ENCODE data around the gene ZNG1A. TPM values are rescaled to one million over a fixed set of nuclear protein-coding genes. Genes with fewer than 3 reads are reported as not detected.
"Not testable (repeated sequence)": the region's sequence is repeated elsewhere in the genome, so short reads cannot be mapped to it uniquely, and the experiment has no call there.

Gene ZNG1A
- total and polyA plus RNA-seq, 9 of the 15 experiments (the other 6 are each of a cell fraction or from before 2014, with no cell fraction given): 20.7 to 90.6 (median 41.7) TPM

DNA sequence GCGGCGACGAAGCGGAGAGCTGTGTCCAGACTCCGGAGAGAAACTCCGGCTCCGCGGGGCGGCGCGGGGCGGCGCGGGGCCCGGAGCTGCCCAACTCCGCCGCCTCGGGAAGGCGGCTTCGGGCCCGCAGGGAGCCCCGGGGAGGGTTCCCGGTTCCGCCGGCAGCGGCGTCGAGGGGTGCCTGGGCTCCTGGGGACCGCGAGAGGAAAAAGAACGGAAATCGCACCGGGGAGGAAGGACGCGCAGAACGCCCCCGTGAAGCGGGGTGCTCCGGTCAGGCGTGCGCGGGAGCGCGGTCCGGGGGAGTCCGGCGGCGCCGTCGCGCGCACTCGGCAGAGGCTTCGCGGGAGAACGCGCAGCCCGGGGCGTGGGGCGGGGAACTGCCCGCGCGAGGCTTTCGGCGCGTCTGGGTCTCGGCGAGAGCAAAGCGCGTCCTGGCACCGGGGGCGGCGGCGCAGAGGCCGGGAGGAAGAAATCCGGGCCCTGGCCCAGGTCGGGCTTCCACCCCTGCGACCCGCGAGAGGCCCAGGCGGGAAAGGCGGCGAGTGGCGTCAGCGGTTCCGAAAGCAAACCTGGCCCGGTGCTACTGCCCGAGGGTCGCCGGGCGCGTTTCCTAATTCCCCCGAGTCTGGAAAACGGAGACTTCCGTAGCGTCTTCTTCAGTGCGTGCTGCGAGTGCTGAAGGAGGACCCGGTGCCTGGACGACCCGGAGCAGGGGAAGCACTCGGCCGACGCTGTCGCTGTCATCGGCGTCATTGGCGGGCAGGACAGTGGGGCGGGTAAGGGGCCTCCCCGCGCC lies 65.2 kb downstream of the ZNG1A start:
- BruUV-seq (replicated peaks); H3K79me2 ChIP-seq (ENCODE audit: control insufficient read depth, insufficient read depth, low read length); POLR2A ChIA-PET; H3K36me3 ChIP-seq (ENCODE audit: control insufficient read depth, insufficient read depth, low read length); intact Hi-C loops (cut with micrococcal nuclease); CTCF ChIA-PET (ENCODE audit: low intra/inter-chr PET ratio); H4K20me1 ChIP-seq (replicated peaks; ENCODE audit: control insufficient read depth, insufficient read depth, low read length); H3K9me3 ChIP-seq (replicated peaks; ENCODE audit: control insufficient read depth, insufficient read depth, low read depth, low read length); H3K27ac ChIP-seq (ENCODE audit: extremely low read depth, low read depth, low read length); H3K27me3 ChIP-seq (ENCODE audit: control insufficient read depth in 2 of 2, insufficient read depth in 2 of 2, low read length in 2 of 2); FAIRE-seq; in situ Hi-C loops (cut with MboI); H3K9me1 ChIP-seq (ENCODE audit: control insufficient read depth, insufficient read depth, low read length): not testable (repeated sequence)
- Histone ChIP-seq H2AFZ (ENCODE audit: low read depth, low read length) (peak overlapping the region; percentile 66), H3K4me3 (peak overlapping the region; percentile 41), H3K9ac (ENCODE audit: insufficient read depth in 1 of 2, low read depth in 2 of 2, low read length in 2 of 2) (peak overlapping the region; percentile 14 to 79; a peak in 3 of 4 replicates), H3K4me1 (replicated peaks in 1 of 2; ENCODE audit: control insufficient read depth in 2 of 2, insufficient read depth in 2 of 2, low read length in 2 of 2) (peaks cover 0 to 19% of the 10 kb centered on the region in 2 experiments; a peak in 2 of 5 replicates), H3K4me2 (ENCODE audit: insufficient read depth, low read length) (peak overlapping the region; percentile 49; the same call in 1 of the 2 replicates)
- peak; percentile 84 for ATAC-seq
- peak; percentile 15 to 42 (median 20) for DNase-seq (ENCODE audit: extremely low read depth in 1 of 4, low spot score in 3 of 4)
- WGBS (ENCODE audit: insufficient coverage, low coverage, missing lambda C conversion rate): 4% methylated on average over 10 of the region's 111 CpGs
- TF ChIP-seq SAFB (IDR thresholded peaks at IDR 0.05; ENCODE audit: borderline replicate concordance, low read depth, low read length) (peak; percentile 47; the same call in 1 of the 2 replicates), ZFX (CRISPR knock-in tag; IDR thresholded peaks at IDR 0.05) (peak; percentile 38; the same call in 1 of the 2 replicates), L3MBTL2 (IDR thresholded peaks at IDR 0.05) (peak; percentile 52; the same call in 1 of the 2 replicates), ZFP36 (IDR thresholded peaks at IDR 0.05; ENCODE audit: low read depth, low read length, partially characterized antibody) (peak; percentile 9), VEZF1 (CRISPR knock-in tag; IDR thresholded peaks at IDR 0.05) (0 out of 2 replicates have a peak, but pooled peaks have one; percentile 34), E2F6 (IDR thresholded peaks at IDR 0.05; ENCODE audit: borderline replicate concordance in 1 of 2, extremely low read depth in 1 of 2, insufficient read depth in 1 of 2, insufficient read length in 1 of 2, low read depth in 1 of 2, low read length in 1 of 2, poor library complexity in 1 of 2, severe bottlenecking in 1 of 2) (peak in 1 of 2 experiments; percentile 76), PHF8 (IDR thresholded peaks at IDR 0.05; ENCODE audit: borderline replicate concordance, low read length) (peak; percentile 23; the same call in 1 of the 2 replicates), CBX2 (IDR thresholded peaks at IDR 0.05; ENCODE audit: insufficient read depth, low read length, poor library complexity, severe bottlenecking) (peak; percentile 4)
